HEK293 (cell line): ENCODE data around the gene SFTPD.

Experiments used
- CTCF ChIA-PET: fragments of 350-600 bp; formaldehyde crosslinking; extraction: SDS; loops from one replicate; lab custom pipeline; 2021; ENCODE audit warnings: antibody characterized with exemption; lab: Yijun Ruan, JAX
- POLR2A ChIA-PET: fragments of 300-600 bp; formaldehyde crosslinking; extraction: SDS; loops from one replicate; lab custom pipeline; 2020; ENCODE audit warnings: antibody characterized with exemption, inconsistent platforms; lab: Yijun Ruan, JAX
- H3K27ac ChIP-seq: fragments of 200-500 bp; sonication (Bioruptor generic); 2 replicates; pipeline ENCODE4 v1.5.1; 2014; ENCODE audit warnings: low read depth, low read length, control low read depth, inconsistent platforms; ENCODE audit errors: extremely low read depth
- H3K36me3 ChIP-seq, 2 experiments: fragments of 200-500 bp in 1 of 2; sonication (Bioruptor generic) in 1 of 2; 1 replicate in 1 of 2; 2 replicates in 1 of 2; pipeline ENCODE4 v1.5.1; 2014 to 2017; ENCODE audit warnings: inconsistent platforms in 2 of 2, low read length in 2 of 2; ENCODE audit not compliant: control insufficient read depth in 2 of 2, insufficient read depth in 1 of 2
- H3K4me1 ChIP-seq: fragments of 200-500 bp; sonication (Bioruptor generic); 2 replicates; pipeline ENCODE4 v1.5.1; 2014; ENCODE audit warnings: mild to moderate bottlenecking, low read length, inconsistent platforms; ENCODE audit not compliant: control insufficient read depth, insufficient read depth
- H3K4me3 ChIP-seq: 2 replicates; pipeline ENCODE4 v1.5.1; 2011; ENCODE audit warnings: low read depth, mild to moderate bottlenecking, control low read depth, low read length, moderate library complexity
- H3K9me3 ChIP-seq: fragments of 200-500 bp; sonication (Bioruptor generic); 2 replicates; pipeline ENCODE4 v1.5.1; 2014; ENCODE audit warnings: low read depth, low read length, inconsistent platforms; ENCODE audit not compliant: control insufficient read depth, insufficient read depth
- AEBP2 ChIP-seq: fragments of 450-650 bp; formaldehyde crosslinking; IDR thresholded peaks from 2 replicates; pipeline ENCODE4 v1.5.1; 2016; ENCODE audit warnings: missing biosample characterization, missing genetic modification characterization, borderline replicate concordance
- GLI2 ChIP-seq: fragments of 450-650 bp; formaldehyde crosslinking; IDR thresholded peaks from 2 replicates; pipeline ENCODE4; 2017; ENCODE audit warnings: missing biosample characterization, missing genetic modification characterization, low read depth, borderline replicate concordance
- HIC1 ChIP-seq: fragments of 450-650 bp; formaldehyde crosslinking; IDR thresholded peaks from 2 replicates; pipeline ENCODE4 v1.5.1; 2016; ENCODE audit warnings: missing biosample characterization, missing genetic modification characterization
- HOXC10 ChIP-seq: sonication (generic); formaldehyde crosslinking; IDR thresholded peaks from 2 replicates; pipeline ENCODE4 v1.8.1; 2023; ENCODE audit warnings: mild to moderate bottlenecking, missing genetic modification reagents
- HOXD13 ChIP-seq: sonication (generic); formaldehyde crosslinking; IDR thresholded peaks from 2 replicates; pipeline ENCODE4 v1.8.0; 2022; ENCODE audit warnings: missing genetic modification reagents, borderline replicate concordance
- IKZF3 ChIP-seq: fragments of 450-650 bp; IDR thresholded peaks from 2 replicates; pipeline ENCODE4 v1.5.0; 2018; ENCODE audit warnings: missing biosample characterization, mild to moderate bottlenecking, missing genetic modification characterization, moderate library complexity
- KLF10 ChIP-seq: fragments of 450-650 bp; IDR thresholded peaks from 2 replicates; pipeline ENCODE4 v1.5.1; 2018; ENCODE audit warnings: missing biosample characterization, mild to moderate bottlenecking, missing genetic modification characterization
- SP3 ChIP-seq: fragments of 450-650 bp; formaldehyde crosslinking; IDR thresholded peaks from 2 replicates; pipeline ENCODE4 v1.5.1; 2016; ENCODE audit warnings: missing biosample characterization, missing genetic modification characterization
- SP7 ChIP-seq: fragments of 450-650 bp; formaldehyde crosslinking; IDR thresholded peaks from 2 replicates; pipeline ENCODE4 v1.5.1; 2016; ENCODE audit warnings: missing biosample characterization, missing genetic modification characterization
- TRIM28 ChIP-seq: IDR thresholded peaks from 2 replicates; pipeline ENCODE4 v1.6.1; 2011; ENCODE audit warnings: low read length, control low read depth, borderline replicate concordance
- ZBTB11 ChIP-seq: fragments of 450-650 bp; formaldehyde crosslinking; conservative IDR thresholded peaks from 2 replicates; pipeline ENCODE4 v1.5.1; 2016; ENCODE audit warnings: low read depth, missing biosample characterization, missing genetic modification characterization
- ZBTB7A ChIP-seq: fragments of 450-650 bp; formaldehyde crosslinking; IDR thresholded peaks from 2 replicates; pipeline ENCODE4 v1.5.1; 2016; ENCODE audit warnings: low read depth, missing biosample characterization, missing genetic modification characterization
- ZNF132 ChIP-seq: fragments of 450-650 bp; formaldehyde crosslinking; IDR thresholded peaks from 2 replicates; pipeline ENCODE4 v1.5.1; 2017; ENCODE audit warnings: missing biosample characterization, missing genetic modification characterization, borderline replicate concordance
- ZNF138 ChIP-seq: fragments of 450-650 bp; formaldehyde crosslinking; IDR thresholded peaks from 2 replicates; pipeline ENCODE4 v1.5.1; 2016; ENCODE audit warnings: missing biosample characterization, missing genetic modification characterization, borderline replicate concordance
- ZNF155 ChIP-seq: fragments of 450-650 bp; formaldehyde crosslinking; IDR thresholded peaks from 2 replicates; pipeline ENCODE4 v1.5.1; 2016; ENCODE audit warnings: missing biosample characterization, missing genetic modification characterization
- ZNF16 ChIP-seq: fragments of 450-650 bp; formaldehyde crosslinking; IDR thresholded peaks from 2 replicates; pipeline ENCODE4 v1.5.1; 2016; ENCODE audit warnings: low read depth, missing biosample characterization, missing genetic modification characterization
- ZNF18 ChIP-seq: fragments of 450-650 bp; formaldehyde crosslinking; IDR thresholded peaks from 2 replicates; pipeline ENCODE4 v1.5.1; 2016; ENCODE audit warnings: missing biosample characterization, missing genetic modification characterization
- ZNF266 ChIP-seq: fragments of 450-650 bp; formaldehyde crosslinking; IDR thresholded peaks from 2 replicates; pipeline ENCODE4 v1.5.1; 2016; ENCODE audit warnings: missing biosample characterization, missing genetic modification characterization, low read depth
- ZNF341 ChIP-seq: fragments of 450-650 bp; formaldehyde crosslinking; IDR thresholded peaks from 2 replicates; pipeline ENCODE4; 2016; ENCODE audit warnings: low read depth, missing biosample characterization, missing genetic modification characterization
- ZNF404 ChIP-seq: fragments of 450-650 bp; formaldehyde crosslinking; IDR thresholded peaks from 2 replicates; pipeline ENCODE4 v1.5.1; 2017; ENCODE audit warnings: missing biosample characterization, missing genetic modification characterization
- ZNF433 ChIP-seq: fragments of 450-650 bp; formaldehyde crosslinking; IDR thresholded peaks from 2 replicates; pipeline ENCODE4 v1.5.1; 2016; ENCODE audit warnings: missing biosample characterization, missing genetic modification characterization, low read depth
- ZNF677 ChIP-seq: fragments of 450-650 bp; IDR thresholded peaks from 2 replicates; pipeline ENCODE4 v1.5.0; 2018; ENCODE audit warnings: missing biosample characterization, mild to moderate bottlenecking, missing genetic modification characterization, moderate library complexity

SFTPD gene

DNA sequence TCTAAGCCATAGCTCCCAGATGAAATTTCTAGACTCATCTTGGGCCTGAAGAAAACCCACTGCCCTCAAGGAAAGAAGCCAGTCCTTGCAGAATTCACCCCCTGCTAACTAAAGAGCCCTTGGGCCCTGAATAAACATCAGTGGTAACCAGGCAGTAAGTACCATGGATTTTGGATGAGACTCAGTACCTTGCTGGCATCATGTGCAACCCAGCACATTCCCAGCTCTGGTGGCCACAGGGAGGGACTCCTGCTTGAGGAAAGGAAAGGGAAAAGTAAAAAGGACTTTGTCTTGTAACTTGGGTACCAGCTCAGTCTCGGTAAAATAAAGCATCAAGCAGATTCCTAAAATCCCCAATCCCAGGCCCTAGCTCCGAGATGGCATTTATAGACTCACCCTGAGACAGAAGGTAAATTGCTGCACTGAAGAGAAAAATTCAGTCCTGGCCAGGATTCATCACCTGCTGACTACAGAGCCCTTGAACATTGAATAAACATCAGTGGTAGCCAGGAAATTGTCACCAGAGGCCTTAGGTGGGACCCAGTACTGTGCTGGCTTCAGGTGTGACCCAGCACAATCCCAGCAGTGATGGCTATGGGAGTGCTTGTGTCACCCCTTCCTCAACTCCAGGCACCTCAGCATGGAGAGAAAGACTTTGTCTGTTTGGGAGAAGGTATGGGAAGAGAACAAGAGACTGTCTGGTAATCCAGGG is 31.2 kb upstream of the SFTPD start:
- ChIA-PET CTCF (interaction anchor here (0.9 to 1.6 kb wide), 2 partner anchors 49 to 51 kb away, joined by 3 to 5 read pairs; no protein-coding TSS in a partner anchor), POLR2A (no interaction called here)
- Histone ChIP-seq H3K36me3 (no peaks in the 10 kb centered on the region), H3K4me1 (peaks cover 4% of the 10 kb centered on the region; the same call in 1 of the 2 replicates), H3K9me3 (no peaks in the 10 kb centered on the region), H3K27ac (no peak overlapping the region), H3K4me3 (no peak overlapping the region)
- TF ChIP-seq AEBP2 (no peak), ZNF404 (tag by site-specific recombination) (no peak), HOXD13 (CRISPR knock-in tag) (no peak), TRIM28 (no peak), HOXC10 (CRISPR knock-in tag) (no peak), GLI2 (tag by site-specific recombination) (no peak), IKZF3 (tag by site-specific recombination) (no peak), ZNF266 (tag by site-specific recombination) (no peak), ZNF16 (tag by site-specific recombination) (no peak), ZBTB11 (tag by site-specific recombination) (no peak)

DNA sequence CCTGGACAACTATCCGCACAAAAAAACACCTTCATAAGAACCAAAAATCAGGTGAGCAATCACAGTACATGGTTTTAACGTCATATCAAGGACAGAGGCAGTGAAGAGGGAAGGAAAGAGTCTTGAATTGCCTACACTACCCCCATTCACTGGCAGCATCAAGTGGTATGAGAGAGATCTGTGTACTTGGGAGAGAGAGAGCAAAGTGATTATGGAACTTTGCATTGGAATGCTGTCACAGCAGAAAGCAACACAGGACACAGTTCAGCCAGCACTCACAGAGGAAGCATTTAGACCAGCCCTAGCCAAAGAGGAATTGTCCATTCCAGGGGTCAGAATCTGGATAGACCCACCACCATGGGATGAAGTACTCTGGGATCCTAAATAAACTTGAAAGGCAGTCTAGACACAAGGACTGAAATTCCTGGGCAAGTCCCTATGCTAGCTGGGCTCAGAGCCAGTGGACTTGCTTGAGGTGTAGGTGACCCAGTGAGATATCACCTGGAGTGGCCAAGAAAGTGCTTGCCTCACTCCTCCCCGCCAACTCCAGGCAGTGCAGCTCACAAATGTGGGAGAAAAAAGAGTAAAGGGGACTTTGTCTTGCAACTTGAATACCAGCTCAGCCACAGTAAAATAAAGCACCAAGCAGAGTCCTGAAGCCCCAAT is 30.5 kb upstream of the SFTPD start:
- no peak overlapping the region for H3K27ac ChIP-seq
- peaks cover 4% of the 10 kb centered on the region; the same call in 1 of the 2 replicates for H3K4me1 ChIP-seq
- no peaks in the 10 kb centered on the region for H3K9me3 ChIP-seq
- CTCF ChIA-PET: interaction anchor here (0.6 to 0.9 kb wide), 2 partner anchors 19 to 50 kb away, joined by 3 read pairs; no protein-coding TSS in a partner anchor
- H3K4me3 ChIP-seq: no peak overlapping the region
- POLR2A ChIA-PET: no interaction called here
- H3K36me3 ChIP-seq: no peaks in the 10 kb centered on the region
- TF ChIP-seq ZNF155 (tag by site-specific recombination): no peak
- TF ChIP-seq ZNF138: no peak
- no peak for TF ChIP-seq ZNF677
- TF ChIP-seq ZBTB7A (tag by site-specific recombination): no peak
- no peak for TF ChIP-seq KLF10
- TF ChIP-seq SP7 (tag by site-specific recombination): no peak
- TF ChIP-seq ZNF132 (tag by site-specific recombination): no peak
- no peak for TF ChIP-seq ZNF18
- TF ChIP-seq HIC1 (tag by site-specific recombination): no peak
- TF ChIP-seq SP3 (tag by site-specific recombination): no peak
- no peak for TF ChIP-seq ZNF341 (tag by site-specific recombination)
- no peak for TF ChIP-seq ZNF433 (tag by site-specific recombination)
